Right kidney (tissue), 1 donor: ENCODE results near the gene CEACAM7.
"Not testable (repeated sequence)": the region's sequence is repeated elsewhere in the genome, so short reads cannot be mapped to it uniquely, and the experiment has no call there.

Source experiments
- DNase-seq: peaks from one replicate; pipeline ENCODE4 v3.0.0-alpha.2; 2016

The CEACAM7 gene

DNA sequence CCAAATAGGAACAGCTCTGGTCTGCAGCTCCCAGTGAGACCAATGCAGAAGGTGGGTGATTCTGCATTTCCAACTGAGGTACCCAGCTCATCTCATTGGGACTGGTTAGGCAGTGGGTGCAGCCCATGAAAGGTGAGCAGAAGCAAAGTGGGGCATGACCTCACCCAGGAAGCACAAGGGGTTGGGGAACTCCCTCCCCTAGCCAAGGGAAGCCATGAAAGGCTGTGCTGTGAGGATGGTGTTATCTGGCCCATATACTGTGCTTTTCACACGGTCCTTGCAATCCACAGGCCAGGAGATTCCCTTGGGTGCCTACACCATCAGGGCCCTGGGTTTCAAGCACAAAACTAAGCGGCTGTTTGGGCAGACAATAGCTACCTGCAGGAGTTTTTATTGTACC is 31.3 kb downstream of the CEACAM7 start:
- not testable (repeated sequence) for DNase-seq

DNA sequence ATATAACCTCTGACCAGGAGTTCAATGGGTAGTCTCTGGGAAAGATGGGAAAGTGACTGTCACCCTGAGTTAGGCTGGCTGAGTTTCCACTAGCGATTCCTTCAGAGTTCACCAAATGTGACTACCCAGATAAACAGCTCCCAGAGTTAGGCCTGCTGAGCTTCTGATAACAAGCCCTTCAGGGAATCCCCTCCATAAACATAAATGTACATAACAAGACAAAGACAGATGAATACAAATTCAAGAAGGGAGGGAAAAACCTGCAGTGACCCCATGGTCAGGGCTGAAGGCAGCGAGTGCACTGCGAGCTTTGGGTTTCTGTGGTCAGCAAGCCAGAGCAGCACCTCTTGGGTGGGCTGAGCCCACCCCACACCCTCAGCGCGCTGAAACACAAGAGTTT is 35.8 kb downstream of the CEACAM7 start:
- DNase-seq: no peak

DNA sequence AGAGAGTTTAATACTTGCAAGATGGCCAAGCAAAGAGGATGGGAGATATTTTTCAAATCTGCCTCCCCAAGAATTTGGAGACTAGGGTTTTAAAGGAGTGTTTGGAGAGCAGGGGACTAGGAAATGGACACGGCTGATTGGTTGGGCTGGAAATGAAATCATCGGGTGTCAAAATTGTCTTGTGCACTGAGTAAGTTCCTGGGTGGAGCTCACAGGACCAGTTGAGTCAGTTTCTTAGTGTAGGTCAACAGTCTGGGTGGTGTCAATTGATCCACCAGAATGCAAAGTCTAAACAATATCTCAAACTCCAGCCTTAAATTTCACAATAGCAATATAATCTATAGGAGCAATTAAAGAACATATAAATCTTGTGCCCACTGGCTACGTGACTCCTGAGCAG is 38.2 kb downstream of the CEACAM7 start:
- no peak for DNase-seq

DNA sequence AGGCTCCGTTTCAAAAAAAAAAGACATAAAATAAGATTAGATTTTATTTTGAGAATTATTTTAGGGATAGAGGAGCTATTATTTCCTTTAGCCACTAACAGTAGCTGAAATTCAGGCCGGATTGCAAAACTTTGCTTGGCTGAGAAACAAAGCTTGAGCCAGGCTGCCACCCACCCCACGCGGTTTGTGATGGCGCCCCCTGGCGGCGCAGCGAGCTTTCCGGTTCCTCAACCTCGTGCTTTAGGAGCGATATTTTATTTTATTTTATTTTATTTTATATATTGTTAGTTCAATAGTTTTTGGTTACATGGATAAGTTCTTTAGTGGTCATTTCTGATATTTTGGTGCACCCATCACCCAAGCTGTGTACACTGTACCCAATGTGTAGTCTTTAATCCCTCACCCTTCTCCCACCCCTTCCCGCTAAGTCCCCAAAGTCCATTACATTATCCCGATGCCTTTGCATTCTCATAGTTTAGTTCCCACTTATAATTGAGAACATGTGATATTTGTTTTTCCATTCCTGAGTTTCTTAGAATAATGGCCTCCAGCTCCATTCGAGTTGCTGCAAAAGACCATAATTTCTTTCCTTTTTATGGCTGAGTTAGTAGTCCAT is 41.4 kb downstream of the CEACAM7 start:
- DNase-seq: no peak

DNA sequence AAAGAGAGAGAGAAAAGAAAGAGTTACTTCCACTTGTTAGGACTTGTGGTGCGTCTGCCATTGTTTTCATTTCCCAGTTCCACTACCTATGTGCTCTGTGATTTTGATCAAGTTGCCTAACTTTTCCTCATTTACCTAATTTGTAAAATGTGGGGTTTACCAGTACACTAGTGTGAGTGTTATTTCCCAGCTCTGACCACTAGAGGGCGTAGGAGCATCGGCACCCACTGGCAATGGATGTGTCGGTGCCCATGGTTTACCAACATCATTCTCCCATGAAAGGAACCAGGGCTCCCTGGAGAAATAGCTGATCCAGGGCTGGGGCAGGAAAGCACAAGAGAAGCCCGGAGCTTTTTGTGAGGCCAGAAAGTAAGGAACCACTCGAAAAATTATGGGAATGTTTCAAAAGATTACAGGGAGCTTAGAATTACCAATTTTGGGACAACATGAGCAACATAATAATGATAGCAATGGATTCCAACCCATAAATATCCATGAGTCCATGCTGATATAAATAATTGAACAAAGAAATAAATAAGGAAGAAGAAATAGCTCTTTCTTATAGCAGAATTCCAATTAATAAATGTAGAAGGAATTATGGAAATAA is 46.1 kb downstream of the CEACAM7 start:
- no peak for DNase-seq

DNA sequence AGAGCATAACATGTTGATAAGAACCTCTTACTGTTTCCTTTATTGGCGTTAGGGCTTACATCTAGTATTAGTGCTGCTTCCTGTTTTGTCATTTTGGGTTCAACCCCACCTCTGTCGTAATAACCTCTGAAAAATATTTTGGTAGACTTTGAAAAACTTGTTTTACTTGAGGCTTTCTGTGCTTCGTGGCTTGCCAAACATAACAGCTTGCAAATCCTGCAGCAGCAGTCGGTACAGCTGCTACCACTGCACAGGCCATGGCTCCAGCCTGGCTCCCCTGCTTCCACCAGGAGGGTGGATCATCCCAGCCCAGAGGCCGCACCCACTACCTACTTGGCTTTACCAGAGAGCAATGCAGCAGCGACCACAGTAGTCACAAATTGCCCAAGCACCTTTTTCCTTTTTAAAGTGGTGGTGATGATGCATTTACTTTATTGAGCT is 49.4 kb downstream of the CEACAM7 start:
- DNase-seq: no peak

DNA sequence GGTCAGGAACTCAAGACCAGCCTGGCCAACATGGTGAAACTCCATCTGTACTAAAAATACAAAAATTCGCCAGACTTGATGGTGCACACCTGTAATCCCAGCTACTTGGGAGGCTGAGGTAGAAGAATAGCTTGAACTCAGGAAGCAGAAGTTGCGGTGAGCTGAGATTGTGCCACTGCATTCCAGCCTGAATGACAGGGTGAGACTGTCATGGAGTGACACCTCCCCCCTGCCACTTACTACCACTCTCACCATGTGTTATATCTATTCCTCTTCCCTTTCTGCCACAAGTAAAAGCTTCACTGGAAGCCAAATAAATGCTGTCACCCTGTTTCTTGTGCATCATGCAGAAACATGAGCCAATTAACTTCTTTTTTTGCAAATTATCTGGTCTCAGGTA is 50.6 kb downstream of the CEACAM7 start:
- DNase-seq: no peak

DNA sequence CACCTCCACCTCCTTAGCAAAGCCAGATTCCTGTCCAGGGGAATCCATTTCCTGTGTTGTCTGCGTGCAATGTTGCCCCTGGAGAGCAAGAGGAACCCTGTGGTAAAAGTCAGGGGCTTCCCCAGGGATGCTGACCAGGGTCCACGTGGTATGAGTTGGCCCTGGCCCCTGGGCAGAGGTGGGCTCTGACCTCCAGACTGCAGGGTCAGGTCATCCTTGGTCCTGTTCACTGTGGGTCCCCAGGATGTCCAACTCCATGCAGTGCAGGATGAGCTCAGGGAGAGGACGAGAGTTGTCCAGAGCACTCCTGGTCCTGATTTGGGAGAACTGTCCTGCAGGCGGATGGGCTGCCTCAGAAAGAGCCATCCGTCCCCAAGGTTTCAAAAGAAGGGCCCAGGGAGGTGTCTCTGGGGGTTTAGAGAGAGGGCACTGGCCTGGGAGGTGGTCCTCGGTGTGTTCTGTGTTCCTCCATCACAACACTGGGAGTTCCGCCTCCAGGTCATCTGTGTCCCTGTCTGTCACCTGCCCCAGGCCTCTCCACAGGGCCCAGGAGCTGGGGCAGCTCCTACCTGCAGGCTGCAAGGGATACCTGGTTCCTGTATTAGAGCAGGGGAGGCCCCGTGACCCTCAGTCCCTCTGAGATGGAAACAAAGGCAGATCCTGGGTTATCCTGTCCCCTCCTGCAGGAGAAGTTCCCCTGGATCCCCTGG is 59.9 kb downstream of the CEACAM7 start:
- DNase-seq: no peak

DNA sequence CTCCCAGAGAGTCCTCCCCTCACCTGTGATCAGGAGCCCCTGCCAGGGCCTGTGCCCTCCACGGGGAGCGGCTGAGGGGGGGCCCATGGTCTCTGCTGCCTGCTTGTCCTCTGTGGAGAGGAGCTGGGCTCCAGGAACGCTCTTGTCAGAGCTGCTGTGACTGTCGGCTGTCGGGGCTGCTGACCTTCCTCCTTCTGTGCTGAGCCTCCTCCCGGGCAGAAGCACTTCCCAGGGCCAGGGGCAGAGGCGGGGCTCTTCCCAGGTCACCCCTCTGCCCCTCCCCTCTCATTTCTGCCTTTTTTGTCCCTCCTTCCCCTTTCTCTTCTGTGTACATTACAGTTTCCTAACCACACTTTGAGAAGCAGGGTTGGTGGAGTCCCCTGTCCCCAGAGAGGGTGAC is 61.2 kb downstream of the CEACAM7 start, which contains the start of gene CEACAM4:
Gene CEACAM4 (minus strand): TSS at position 198 of the 400 bp plus-strand sequence. CDS start 111 bp downstream, at position 87.
- DNase-seq: no peak

DNA sequence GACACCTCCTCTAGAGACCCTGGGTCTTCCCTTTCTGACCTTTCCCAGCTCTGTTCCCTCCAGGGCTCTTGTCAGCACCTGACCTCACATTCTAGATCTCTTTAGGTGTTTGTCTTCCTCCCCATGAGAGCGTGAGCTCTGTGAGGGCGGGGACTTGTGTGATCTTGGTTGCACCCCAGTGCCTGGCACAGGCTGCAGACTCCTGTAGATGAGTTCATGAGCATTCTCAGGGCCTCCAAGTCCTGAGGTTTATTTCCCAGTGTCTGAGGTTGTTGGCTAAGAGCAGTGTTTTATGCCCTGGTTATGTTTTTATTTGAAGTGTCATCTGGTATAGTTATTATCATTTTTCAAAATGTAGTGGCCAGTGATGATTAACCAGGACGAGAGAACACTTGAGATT is 61.8 kb downstream of the CEACAM7 start:
- DNase-seq: no peak

DNA sequence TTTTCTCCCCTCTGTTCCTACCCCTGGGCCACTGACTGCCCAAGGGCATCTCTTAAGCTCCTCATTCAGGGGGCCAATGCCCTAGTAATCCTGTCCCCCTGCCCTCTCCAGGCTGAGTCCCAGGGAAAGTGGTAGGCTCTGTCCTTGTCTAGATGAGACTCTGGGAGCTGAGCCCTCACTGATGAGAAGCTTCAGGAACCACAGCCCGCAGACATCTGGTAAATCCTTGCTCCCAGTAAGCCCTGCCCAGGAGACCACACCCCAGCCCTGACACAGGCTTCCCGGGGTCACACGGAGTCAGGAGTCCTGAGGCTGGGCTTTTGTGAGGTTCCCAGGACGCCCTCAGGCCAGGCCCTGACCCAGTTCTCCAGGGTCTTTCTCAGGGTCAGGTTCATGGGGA is 63.1 kb downstream of the CEACAM7 start:
- no peak for DNase-seq

DNA sequence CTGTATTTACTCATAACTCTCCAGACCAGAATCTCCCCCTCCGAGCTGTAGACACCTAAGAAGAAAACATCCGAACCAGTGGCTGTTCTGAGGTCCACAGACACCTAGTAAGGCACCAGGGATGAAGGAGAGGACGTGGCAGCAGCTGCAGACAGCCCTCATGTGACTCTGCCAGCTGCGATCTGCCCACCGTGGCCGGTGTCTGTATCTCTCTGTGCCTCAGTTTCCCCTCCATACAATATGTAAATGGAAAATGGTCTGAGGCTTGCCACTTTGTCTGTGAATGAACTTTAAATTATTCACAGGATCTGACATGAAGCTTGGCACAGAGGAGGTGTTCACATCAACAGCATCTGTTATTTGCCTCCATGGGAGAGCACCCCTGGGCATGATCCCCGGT is 63.6 kb downstream of the CEACAM7 start:
- no peak for DNase-seq

DNA sequence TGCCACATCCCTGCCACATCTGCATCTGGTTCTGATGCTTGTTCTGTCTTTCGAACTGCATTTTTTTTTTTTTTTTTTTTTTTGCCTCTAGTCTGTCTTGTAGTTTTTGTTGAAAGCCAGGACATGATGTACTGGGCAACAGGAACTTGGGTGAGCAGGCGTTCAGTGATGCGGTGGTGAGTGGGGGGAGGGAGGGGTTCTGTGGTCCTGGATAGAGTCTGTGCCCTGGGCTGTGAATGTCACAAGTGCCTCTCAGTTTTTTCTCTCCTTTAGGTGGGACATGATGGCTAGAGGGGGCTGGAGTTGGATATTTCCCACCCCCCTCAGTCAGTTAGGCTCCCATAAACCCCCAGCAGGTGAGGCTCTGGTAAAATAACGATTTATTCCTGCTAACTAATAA is 64.7 kb downstream of the CEACAM7 start:
- DNase-seq: no peak
